COLO668 (cell line): ENCODE measurements around the gene TOX3.

Source experiments
- DNase-seq: peaks from one replicate; lab custom pipeline; 2025; ENCODE audit not compliant: unreplicated experiment; lab: John Stamatoyannopoulos, UW

The TOX3 gene

GRCh38 chr16:52538511-52538910 is 8.4 kb downstream of the TOX3 start:
- no peak for DNase-seq

GRCh38 chr16:52537516-52537915 is 9.4 kb downstream of the TOX3 start:
- DNase-seq, result no peak

DNA sequence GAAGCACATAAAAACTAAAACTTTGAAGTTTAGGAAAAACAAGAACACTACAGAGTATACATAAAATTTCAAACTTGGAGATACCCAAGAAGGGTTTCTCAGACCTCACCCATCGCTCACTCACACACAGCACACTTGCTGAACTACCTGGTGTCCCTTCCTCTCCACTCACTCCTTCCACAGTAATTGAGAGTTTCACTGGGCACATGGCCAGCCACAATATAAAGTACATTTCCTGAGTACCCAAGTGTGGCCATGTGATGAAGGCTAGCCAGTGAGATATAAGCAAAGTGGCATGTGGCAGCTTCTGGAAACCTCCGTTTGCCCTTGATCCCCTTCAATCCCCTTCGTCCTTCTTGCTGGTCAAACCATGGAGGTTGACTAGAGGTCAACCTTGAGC is 11.9 kb downstream of the TOX3 start:
- DNase-seq, result no peak

DNA sequence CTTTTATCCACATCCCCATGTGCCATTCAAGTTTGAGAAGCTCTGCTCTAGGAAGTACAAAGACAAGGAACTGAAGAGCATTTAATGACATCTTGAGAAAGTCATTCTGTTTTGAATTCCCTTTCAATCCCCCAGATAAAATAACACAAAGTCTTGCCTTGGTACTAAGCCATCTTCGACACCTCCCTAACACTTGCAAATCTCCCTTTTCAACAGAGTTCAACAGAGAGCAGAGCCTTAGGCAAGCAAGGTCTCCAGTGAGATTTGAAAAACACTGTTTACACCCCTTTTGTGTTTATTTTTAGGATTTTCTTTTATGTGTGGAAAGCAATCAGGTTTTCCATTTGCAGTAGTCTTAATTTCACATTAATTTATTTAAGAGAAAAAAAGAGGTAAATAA is 13.6 kb downstream of the TOX3 start:
- DNase-seq, result no peak

DNA sequence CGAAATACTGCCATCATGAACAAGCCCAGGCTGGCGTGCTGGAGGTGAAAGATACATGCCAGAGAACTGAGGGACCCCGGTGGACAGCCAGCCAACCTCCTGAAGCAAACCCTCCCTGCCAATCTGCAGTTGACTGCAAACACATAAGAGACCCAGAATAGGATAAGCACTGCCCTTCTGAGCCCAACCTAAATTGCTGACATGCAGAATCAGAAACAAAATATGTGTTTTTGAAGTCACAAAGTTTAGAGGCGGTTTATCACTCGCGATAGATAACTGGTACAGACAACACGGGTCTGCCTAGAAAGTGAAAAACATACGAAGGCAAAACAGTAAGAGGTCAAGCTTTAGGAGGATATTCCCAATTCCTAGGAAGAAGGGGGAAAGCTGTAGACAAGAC is 14.6 kb downstream of the TOX3 start:
- no peak for DNase-seq

GRCh38 chr16:52529226-52529625 is 17.7 kb downstream of the TOX3 start:
- DNase-seq, result no peak

GRCh38 chr16:52528393-52529065 is 18.4 kb downstream of the TOX3 start:
- no peak for DNase-seq

GRCh38 chr16:52526830-52527229 is 20.1 kb downstream of the TOX3 start:
- no peak for DNase-seq

- no peak for DNase-seq
Measured at GRCh38 chr16:52526116-52526828, 20.7 kb downstream of the TOX3 start.

- no peak for DNase-seq
Measured at GRCh38 chr16:52521570-52521969, 25.4 kb downstream of the TOX3 start.

- DNase-seq, result no peak
Measured at GRCh38 chr16:52518884-52519283, 28.1 kb downstream of the TOX3 start.

DNA sequence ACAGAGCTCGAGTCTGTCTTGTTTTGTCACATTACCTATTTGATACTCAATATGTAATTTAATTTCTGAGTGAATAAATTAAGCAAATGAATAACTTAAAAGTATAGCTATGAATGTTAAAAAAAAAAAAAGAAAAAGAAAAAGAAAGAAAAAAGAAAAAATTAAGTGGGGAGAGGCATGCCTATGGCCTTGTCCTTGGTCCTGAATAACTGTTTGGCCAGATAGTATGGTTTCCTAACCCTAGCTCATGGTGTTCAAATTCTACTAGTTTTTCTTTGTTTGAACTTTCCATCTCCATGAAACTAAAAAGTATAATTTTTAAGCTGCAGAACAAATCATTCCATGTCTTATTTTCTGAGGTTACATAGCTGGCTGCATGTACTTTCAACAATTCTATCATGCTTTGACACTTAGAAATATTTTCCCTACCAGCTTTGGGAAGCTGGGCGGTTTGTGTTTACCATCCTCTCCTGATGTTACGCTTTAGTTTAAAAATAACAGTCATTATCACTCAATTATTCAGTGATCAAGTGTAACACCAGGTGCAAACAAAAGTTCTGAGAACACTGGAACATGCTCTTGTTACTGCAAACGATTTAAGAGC is 31.8 kb downstream of the TOX3 start:
- DNase-seq, result peak; percentile 13

DNA sequence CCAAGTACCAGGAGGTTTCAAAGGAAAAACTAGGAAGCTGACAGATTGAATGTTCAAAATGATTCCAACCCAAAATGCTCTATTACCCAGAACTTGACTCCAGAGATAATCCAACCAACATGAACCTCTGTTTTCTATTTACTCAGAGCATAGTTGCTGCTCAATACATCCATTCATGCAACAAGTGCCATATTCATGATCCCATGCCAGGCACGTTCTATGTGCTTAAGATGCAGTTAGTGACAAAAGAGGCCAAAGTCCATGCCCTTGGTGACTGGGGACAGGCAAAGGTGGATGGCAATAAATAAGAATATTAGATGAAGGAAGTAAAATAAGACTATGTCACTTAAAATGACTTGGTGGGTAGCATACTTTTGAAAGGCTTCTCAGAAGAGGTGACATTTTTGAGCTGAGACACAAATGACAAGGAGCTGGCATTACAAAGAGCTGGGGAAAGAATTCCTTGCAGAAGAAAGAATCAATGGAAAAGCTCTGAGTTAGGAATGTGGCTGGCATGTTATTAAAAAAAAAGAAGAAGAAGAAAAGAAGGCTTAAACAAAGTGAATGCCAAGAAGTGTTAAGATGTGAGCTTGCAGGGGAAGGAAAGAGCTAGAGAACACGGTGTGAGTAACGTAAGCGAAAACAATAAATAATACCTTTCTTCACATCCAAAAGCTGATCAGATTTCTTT is 34.5 kb downstream of the TOX3 start:
- no peak for DNase-seq

GRCh38 chr16:52501746-52502145 is 45.2 kb downstream of the TOX3 start:
- DNase-seq, result no peak

GRCh38 chr16:52500963-52501362 is 46.0 kb downstream of the TOX3 start:
- no peak for DNase-seq

- no peak for DNase-seq
Measured at GRCh38 chr16:52499060-52499440, 47.9 kb downstream of the TOX3 start.

GRCh38 chr16:52498328-52499059 is 48.4 kb downstream of the TOX3 start:
- DNase-seq, result peak; percentile 59

DNA sequence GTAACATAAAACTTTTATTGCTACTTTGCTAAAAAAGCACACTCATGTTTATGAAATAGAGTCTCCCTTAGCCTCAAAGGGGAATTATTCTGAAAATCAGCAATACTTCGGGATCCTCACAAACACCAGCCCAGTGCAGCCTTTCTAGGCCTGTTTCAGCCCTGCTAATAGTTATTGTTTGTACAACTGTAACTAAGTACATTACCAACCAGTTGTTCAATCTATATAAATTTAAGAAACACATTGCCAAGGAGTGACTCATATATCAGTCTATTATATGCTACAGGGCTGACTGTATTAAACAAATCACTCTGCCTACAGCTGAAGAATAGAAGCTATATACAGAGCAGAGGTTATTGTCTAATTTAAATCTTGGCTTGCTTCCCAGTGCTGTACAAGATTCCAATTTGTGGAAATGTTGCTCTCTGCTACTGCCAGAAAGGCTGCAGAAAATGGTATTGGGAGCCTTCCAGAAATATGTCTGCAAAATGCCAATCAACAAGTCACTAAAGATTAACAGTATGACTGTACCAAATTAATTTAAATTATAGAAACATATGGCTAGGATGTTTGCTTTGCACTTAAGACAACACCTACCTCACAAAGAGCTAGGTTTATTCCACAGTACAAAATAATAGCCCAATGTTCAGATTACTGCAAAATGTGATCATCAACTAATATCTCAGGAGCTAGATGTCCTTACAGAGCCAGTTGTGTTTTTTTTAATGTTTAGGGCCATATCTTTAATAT is 49.7 kb downstream of the TOX3 start:
- DNase-seq, result peak; percentile 32

DNA sequence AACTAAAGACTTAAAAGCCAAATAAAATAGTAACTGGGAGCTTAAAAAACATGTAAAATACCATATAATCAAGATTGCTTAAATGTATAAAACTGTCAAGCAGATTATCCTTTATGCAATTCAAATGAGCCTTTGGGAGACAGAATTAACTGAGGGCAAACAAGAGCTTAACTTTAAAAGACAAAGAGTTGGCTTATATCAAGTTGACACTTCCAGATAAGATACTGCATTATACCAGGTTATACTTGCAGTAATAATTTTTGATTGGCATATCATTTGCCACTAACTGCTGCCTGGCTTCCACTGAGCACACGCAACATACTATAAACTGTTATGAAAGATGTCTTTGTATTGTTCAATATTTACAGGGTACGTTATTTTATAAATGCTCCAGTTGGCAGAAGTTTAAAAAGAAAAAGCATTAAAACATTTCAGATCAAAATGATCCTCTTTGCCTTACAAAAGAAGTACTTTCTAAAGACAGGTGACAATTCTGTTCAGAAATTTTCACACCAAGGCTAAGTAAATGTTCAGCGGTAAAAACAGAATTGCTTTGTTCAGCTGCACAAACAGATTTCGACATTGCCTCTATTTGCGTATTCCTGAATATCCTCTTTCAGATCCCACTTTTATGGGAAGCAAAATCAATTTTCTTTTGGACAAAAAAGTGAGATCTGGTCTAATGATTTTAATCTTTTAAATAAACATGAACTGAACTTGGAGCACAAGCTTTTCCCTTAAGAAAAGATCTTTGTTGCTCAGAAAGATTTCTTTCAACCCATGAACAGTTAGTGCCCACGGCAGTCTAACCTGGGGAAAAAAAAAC is 50.7 kb downstream of the TOX3 start:
- DNase-seq, result peak; percentile 23

GRCh38 chr16:52494621-52495020 is 52.3 kb downstream of the TOX3 start:
- DNase-seq, result no peak
